LNCAP (cell line): ENCODE measurements around the gene AMOTL2.

Experiments
- TF ChIP-seq, protein P1 (sequence below): fragments of 450-650 bp; IDR thresholded peaks from 2 replicates; pipeline ENCODE4 v1.5.1; 2017; ENCODE audit warnings: mild to moderate bottlenecking

Gene AMOTL2

DNA sequence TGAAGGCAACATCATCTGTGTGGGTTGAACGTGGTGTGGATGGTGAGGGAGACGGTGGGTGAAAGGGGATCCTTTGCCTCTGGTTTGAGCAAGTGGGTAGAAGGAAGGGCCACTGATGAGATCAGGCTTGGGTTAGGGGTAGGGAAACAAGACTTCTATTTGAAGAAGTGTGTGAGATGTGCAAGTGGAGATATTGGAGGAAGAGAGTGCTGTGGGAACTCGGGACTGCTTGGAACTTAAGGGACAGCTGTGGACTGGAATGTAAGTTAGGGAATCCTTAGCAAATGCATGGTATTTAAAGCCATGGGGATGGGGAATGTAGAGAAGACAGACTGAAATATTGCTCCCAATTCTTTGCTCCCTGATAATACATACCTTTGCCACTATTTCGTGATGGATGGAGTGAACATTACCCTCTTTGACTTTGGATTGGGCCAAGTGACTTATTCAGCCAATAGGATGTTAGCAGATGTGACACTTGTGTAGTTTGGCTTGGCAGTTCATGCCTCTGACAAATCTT, 30.2 kb upstream of the AMOTL2 start:
- TF ChIP-seq, protein P1, sequence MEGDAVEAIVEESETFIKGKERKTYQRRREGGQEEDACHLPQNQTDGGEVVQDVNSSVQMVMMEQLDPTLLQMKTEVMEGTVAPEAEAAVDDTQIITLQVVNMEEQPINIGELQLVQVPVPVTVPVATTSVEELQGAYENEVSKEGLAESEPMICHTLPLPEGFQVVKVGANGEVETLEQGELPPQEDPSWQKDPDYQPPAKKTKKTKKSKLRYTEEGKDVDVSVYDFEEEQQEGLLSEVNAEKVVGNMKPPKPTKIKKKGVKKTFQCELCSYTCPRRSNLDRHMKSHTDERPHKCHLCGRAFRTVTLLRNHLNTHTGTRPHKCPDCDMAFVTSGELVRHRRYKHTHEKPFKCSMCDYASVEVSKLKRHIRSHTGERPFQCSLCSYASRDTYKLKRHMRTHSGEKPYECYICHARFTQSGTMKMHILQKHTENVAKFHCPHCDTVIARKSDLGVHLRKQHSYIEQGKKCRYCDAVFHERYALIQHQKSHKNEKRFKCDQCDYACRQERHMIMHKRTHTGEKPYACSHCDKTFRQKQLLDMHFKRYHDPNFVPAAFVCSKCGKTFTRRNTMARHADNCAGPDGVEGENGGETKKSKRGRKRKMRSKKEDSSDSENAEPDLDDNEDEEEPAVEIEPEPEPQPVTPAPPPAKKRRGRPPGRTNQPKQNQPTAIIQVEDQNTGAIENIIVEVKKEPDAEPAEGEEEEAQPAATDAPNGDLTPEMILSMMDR: no peak

DNA sequence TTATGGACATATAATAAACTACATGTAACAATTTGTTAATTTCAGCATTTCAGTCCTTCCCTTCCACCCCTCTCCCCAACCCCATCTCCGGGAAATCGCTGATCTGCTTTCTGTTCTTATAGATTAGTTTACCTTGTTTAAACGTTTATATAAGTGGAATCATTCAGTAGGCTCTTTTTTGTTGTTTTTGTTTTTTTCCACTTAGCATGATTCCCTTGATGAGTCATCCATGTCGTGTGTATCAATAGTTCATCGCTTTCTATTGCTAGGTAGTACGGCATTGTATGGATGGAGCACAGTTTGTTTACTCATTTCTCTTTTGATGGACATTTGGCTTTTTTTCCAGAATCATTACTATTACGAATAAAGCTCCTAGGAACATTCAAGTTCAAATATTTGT, 23.5 kb upstream of the AMOTL2 start:
- TF ChIP-seq, protein P1: no peak

DNA sequence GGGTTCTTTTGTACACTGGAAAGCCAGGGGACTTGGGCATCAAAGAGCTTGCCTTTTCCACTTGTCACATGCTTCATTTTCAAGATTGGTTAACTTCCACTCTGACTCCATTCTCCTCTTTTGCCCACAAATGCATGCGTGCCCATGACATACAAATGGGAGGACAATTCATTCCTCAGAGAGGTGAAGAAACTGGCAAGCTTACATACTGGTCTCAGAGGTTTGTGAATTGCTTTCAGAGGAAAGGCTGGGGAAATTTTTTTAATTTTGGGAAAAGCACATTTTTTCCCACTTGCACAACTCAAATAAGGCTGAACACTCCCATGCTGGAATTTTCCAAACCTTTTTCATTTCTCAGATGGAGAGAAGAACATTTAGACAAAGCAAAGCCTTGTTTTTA, 20.9 kb upstream of the AMOTL2 start:
- TF ChIP-seq, protein P1: no peak

DNA sequence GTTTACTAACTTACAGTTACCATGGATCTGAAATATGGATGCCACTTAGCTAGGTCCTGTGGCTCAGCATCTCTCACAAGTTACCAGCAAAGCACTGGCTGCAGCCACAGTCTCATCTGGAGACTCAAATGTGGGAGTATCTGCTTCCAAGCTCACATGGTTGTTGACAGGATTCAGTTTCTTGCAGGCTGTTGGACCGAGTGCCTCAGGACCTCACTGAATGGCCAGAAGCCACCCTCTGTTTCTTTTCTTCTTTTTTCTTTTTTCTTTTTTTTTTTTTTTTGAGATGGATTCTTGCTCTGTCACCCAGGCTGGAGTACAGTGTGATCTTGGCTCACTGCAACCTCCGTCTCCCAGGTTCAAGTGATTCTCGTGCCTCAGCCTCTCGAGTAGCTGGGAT, 20.1 kb upstream of the AMOTL2 start:
- TF ChIP-seq, protein P1: no peak

DNA sequence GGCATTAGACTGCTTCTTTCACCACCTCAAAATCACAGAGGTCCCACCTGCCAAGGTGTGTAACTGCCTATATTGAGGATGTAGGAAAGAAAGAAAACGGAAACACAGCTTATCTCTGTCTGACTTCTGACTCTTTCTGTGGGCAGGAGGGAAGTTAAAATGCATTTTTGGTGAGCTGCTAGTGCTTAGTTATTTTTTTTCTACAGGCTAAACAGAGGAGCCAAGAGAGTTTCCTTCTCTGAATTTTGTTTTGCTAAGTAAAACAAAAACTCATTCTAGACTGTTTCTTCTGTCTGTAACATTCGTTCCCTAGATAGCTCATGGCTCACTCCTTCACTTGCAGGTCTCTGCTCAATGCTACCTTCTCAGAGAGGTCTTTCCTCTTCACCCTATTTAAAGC, 18.8 kb upstream of the AMOTL2 start:
- TF ChIP-seq, protein P1: no peak

DNA sequence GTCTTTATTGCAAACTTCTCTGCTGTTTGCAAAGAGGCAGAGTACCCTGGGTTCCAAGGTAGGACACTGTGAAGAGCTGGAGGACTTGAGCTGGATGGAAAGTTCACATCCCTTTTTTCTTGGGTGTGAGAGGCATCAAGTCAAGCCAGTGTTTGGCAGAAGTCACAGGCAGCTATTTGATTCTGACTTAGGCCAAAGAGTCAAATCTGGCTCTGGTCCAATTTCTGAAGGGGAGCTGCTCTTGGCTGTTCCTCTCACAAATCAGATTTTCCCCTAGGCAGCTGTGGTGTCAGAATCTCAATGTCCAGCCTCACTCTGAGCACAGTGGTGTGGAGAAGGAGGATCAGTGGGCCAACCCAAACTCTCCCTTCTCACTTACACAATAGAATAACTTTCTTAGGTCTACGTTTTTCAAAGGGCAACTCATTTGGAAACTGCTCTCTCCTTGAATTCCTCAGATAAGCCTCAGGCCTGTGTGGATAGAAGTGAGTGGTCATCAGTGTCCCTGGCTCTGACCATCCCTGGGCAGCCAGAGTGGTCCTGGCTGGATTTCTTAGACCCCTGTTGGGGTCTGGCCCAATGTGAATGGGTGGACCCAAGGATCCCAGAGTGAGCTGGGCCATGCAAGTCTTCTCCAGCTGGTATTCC, 18.2 kb upstream of the AMOTL2 start:
- TF ChIP-seq, protein P1: no peak

DNA sequence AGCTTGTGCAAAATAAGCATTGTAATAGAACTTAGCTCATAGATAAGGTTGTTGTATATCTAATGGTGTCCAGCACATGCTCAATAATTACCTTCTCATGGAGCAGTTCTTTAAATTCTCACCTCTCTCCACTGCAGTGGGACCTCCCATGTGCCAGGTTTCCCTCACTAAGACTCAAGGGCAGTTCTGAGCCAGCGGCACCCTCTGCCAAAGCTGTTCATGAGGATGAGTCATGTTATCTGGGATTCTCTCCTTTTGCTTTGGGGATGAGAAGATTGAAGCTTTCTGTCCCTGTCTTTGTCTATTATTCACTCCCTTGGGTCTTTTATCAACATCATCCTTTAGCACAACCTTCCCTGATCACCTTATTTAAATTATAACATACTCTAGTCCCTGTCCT, 15.6 kb upstream of the AMOTL2 start:
- TF ChIP-seq, protein P1: no peak
